ENCODE measurements around the gene TNFRSF8.

The TNFRSF8 gene

GRCh38 chr1:12177999-12178441 lies 114.9 kb downstream of the TNFRSF8 start:
- H3K4me3 ChIP-seq (ENCODE audit: low read depth, low read length), result no peak overlapping the region
- no peak for TF ChIP-seq CTCF (IDR thresholded peaks at IDR 0.05; ENCODE audit: borderline replicate concordance, insufficient read depth, low read depth, low read length)

- no peak for TF ChIP-seq CTCF (IDR thresholded peaks at IDR 0.05; ENCODE audit: borderline replicate concordance, insufficient read depth, low read depth, low read length)
Observed at GRCh38 chr1:12178511-12178910, 115.4 kb downstream of the TNFRSF8 start.

GRCh38 chr1:12179111-12179519 lies 116.0 kb downstream of the TNFRSF8 start:
- TF ChIP-seq CTCF (IDR thresholded peaks at IDR 0.05; ENCODE audit: borderline replicate concordance, insufficient read depth, low read depth, low read length), result no peak
- H3K4me3 ChIP-seq (ENCODE audit: low read depth, low read length), result no peak overlapping the region

More at GRCh38 chr1:12178511-12178910, 115.4 kb downstream of the TNFRSF8 start:
- no peak overlapping the region for H3K4me3 ChIP-seq (ENCODE audit: low read depth, low read length)

- no peak overlapping the region for H3K4me3 ChIP-seq (ENCODE audit: low read depth, low read length)
- TF ChIP-seq CTCF (IDR thresholded peaks at IDR 0.05; ENCODE audit: borderline replicate concordance, insufficient read depth, low read depth, low read length), result no peak
Observed at GRCh38 chr1:12179676-12180075, 116.6 kb downstream of the TNFRSF8 start.

- no peak overlapping the region for H3K4me3 ChIP-seq (ENCODE audit: low read depth, low read length)
- no peak for TF ChIP-seq CTCF (IDR thresholded peaks at IDR 0.05; ENCODE audit: borderline replicate concordance, insufficient read depth, low read depth, low read length)
Observed at GRCh38 chr1:12180315-12180714, 117.2 kb downstream of the TNFRSF8 start.

- no peak for TF ChIP-seq CTCF (IDR thresholded peaks at IDR 0.05; ENCODE audit: borderline replicate concordance, insufficient read depth, low read depth, low read length)
- no peak overlapping the region for H3K4me3 ChIP-seq (ENCODE audit: low read depth, low read length)
Observed at GRCh38 chr1:12180903-12181302, 117.8 kb downstream of the TNFRSF8 start.

GRCh38 chr1:12181568-12181967 lies 118.5 kb downstream of the TNFRSF8 start:
- no peak overlapping the region for H3K4me3 ChIP-seq (ENCODE audit: low read depth, low read length)
- TF ChIP-seq CTCF (IDR thresholded peaks at IDR 0.05; ENCODE audit: borderline replicate concordance, insufficient read depth, low read depth, low read length), result no peak
